ENCODE results near the gene BHLHE41.

- TF ChIP-seq PATZ1 (CRISPR knock-in tag; IDR thresholded peaks at IDR 0.05; ENCODE audit: borderline replicate concordance) (no peak), ZFP3 (CRISPR knock-in tag; IDR thresholded peaks at IDR 0.05) (no peak), BACH2 (CRISPR knock-in tag; IDR thresholded peaks at IDR 0.05; ENCODE audit: borderline replicate concordance) (no peak), CSDC2 (CRISPR knock-in tag; IDR thresholded peaks at IDR 0.05) (no peak)
These were observed 27.8 kb upstream of the BHLHE41 start for GRCh38 chr12:26152507-26153102.

Measured in SK-N-SH treated with all-trans-retinoic acid at 6 μM for 48 hours (cell line).